Loucy (cell line): ENCODE data around the gene DHX30.

Source experiments
- CTCF ChIP-seq: fragments of 200-600 bp; sonication (generic); conservative IDR thresholded peaks from 2 replicates; pipeline ENCODE4 v1.5.1; 2014; ENCODE audit warnings: mild to moderate bottlenecking, antibody characterized with exemption, low read length
- EZH2phosphoT487 ChIP-seq: fragments of 200-600 bp; IDR thresholded peaks from 2 replicates; pipeline ENCODE4 v1.6.1; 2018; ENCODE audit warnings: antibody characterized with exemption, mild to moderate bottlenecking, moderate library complexity, borderline replicate concordance

DNA sequence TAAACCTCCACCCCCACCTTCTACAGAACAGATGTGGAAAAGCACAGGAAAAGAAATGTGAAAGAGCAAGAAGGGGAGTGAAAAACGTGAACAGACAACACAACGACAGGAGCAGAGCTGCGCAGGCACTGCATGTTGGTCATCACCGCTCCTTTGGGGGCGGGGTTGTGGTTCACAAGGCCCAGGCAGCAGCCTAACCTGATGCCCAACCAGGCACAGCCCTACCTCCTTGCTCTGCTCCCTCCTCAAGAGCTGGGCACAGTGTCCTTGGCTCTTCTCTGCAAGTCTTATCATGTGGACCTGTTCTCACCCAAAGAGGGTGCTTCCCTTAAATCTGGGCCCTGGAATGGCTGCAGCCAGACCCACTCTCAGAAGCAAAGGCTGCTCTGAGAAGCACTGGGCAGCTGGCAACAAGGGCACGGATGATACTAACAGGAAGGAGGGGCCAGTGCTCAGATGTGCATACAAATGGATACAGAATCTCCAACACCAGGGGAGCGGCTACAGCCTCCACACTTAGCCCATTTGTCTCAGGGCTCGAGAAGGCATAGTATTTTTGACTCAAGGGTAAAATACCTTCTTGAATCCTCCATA lies 64.6 kb downstream of the DHX30 start:
- TF ChIP-seq CTCF, result no peak
- TF ChIP-seq EZH2phosphoT487, result no peak
